ENCODE measurements around the gene MUC2. TPM values are rescaled to one million over a fixed set of nuclear protein-coding genes. Genes with fewer than 3 reads are reported as not detected.

The MUC2 gene
- total RNA-seq: not detected in 2 replicates

DNA sequence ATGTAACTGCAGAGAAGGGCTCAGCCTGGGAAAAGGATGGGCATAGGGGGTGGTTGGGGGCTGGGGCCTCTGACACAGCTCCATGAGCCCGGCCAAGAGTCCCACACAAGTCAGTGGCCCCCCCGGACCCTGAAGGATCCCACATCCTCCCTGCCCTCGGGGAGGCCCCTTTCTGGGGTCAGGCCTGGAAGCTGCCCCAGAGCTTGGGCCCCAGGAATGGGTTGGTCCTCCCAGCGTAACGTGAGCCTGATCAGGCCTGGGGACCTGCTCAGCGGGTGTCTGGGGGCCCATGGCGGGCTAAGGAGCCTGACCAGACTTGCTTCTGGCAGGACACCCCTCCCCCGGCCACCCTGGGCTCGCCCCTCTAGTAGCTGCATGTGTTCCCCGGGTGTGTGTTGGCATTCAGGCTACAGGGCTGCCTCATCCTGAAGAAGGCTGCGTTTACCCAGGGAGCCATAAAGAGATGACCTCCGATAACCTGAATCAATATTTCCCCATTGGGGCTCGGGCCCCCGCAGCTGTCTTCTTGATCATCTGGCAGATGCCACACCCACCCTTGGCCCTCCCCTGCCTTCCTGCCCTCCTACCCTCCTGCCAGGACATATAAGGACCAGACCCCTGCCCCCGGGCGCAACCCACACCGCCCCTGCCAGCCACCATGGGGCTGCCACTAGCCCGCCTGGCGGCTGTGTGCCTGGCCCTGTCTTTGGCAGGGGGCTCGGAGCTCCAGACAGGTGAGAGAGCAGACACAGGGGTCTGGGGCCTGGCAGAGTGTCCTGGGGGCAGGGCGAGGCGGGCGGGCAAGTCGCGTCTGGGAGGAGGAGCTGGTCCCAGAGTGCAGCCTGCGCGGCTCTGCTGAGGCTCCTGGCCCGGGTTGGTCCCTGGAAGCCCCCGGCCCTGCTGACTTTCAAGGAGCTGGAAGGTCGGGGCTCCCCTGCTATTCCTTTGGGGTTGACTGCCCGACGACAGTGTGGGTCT is at the start of gene MUC2:
MUC2 (plus strand) TSS at position 631 of the 978 bp plus-strand sequence.

DNA sequence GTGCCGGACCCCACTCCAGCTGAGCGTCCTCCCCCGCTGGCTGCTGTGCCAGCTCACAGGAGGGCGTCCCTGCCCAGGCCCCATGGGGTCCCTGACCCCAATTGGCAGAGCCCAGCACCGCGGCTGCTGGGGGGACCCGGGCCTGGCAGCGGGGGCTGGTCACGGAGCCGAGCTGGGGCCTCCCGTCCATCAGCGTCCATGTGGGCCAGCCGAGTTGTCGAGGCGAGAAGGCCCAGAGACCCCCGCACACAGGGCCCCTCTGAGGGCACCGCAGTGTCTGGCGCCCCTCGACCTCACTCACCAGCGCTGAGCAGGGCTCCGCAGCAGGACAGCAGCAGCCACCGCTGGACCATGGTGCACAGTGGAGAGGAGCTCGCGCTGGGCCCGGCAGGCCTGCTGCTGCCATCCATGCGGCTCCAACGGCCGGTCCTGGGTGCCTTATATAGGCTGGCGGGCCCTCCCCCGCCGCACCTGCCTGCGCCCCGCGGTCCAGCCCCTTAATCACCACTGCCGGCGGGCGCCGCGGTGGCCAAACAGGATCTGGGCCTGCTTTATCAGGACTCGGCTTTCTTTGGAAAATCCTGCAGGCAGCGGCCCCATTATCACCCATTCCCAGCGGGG is 38.3 kb upstream of the MUC2 start, which contains the start of gene MUC6:
MUC6 (minus strand) TSS at position 416 of the 621 bp plus-strand sequence; CDS start at position 353, 63 bp downstream.

Other genes with a start within 250 kb of the MUC2 start
- 17.9 and 28.8 TPM in 2 replicates for gene CRACR2B, start 247.0 kb upstream of the MUC2 start, total RNA-seq
- 587 and 744 TPM in 2 replicates for gene CD151, start 241.9 kb upstream of the MUC2 start, total RNA-seq
- gene POLR2L, start 232.3 kb upstream of the MUC2 start, total RNA-seq: 133 and 311 TPM in 2 replicates
- gene TSPAN4, start 232.0 kb upstream of the MUC2 start, total RNA-seq: 57.3 and 155 TPM in 2 replicates
- 24.4 and 29.8 TPM in 2 replicates for gene CHID1, start 164.1 kb upstream of the MUC2 start, total RNA-seq
- gene AP2A2, start 149.0 kb upstream of the MUC2 start, total RNA-seq: 24.7 and 37.1 TPM in 2 replicates
- not detected in 2 replicates for gene MUC6, start 38.2 kb upstream of the MUC2 start, total RNA-seq
- gene MUC5AC, start 83.1 kb downstream of the MUC2 start, total RNA-seq: not detected in 2 replicates
- not detected in 2 replicates for gene MUC5B, start 148.2 kb downstream of the MUC2 start, total RNA-seq
- 18.1 and 22.6 TPM in 2 replicates for gene TOLLIP, start 234.8 kb downstream of the MUC2 start, total RNA-seq